DMS79 (cell line): ENCODE data around the gene CAB39L.

Experiments used
- DNase-seq: peaks from one replicate; lab custom pipeline; 2025; lab: John Stamatoyannopoulos, UW

Gene CAB39L

GRCh38 chr13:49399801-49400472 is 43.9 kb downstream of the CAB39L start:
- no peak for DNase-seq

DNA sequence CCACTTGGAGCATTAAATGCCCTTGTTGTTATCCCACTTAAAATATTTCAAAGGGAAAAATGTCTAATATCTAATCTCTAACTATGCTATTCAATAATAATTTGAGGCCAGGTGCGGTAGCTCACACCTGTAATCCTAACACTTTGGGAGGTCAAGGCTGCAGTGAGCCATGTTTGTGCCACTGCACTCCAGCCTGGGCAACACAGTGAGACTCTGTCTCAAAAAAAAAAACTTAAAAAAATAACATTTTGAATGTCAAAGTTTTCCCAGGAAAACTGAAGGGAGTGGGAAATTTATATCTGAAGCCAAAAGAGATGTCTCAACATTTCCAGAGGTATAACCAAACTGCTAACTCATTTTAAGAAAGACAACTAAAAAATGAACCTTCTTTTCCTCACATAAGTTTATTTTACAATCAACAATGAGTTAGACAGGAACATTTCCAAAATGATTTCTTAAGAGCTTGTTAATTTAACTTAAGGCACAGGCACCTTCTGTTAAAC is 47.9 kb downstream of the CAB39L start:
- no peak for DNase-seq

DNA sequence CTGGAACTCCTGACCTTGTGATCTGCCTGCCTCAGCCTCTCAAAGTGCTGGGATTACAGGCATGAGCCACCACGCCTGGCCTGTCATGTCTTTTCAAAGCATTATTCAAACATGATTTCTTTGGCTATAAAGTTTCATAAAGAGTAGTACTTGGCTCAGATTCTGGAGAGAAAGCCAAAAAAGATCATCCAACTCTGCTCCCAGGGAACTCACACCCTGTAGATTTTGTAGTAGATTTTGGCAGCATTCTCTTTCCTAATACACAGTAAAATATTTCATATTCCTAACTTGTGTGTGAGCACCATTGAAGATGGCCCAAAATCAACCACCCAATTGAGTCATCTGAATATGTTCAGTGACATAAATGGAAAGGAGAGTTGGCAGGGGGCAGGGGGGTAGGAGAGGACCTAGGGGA is 48.4 kb downstream of the CAB39L start:
- DNase-seq = no peak

DNA sequence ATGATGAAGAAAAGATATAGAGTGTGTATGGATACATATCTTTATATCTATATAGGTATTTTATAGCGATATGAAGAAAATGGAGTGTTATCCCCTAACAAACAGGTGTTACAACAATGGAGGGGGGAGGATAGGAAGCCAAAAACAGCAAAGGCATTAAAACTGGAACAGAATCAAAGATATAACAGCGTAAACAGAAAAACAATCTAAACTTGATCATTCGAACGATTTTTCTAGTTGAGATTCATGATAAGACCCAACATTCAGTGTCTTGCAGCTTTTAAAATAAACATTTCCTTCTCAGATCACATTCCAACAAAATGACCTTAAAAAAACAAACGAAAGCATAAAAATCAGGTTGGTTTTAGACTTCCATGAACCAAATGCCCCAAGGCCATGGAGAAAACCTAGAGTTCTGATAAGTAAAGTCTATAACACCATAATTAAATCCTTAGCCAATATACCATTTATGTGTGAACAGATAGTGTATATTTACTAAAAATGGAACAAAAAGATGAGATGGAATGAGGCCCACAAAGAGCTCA is 55.7 kb downstream of the CAB39L start:
- no peak for DNase-seq

- no peak for DNase-seq
Observed at GRCh38 chr13:49386664-49387063, 57.2 kb downstream of the CAB39L start.

GRCh38 chr13:49376121-49376520 is 67.7 kb downstream of the CAB39L start:
- DNase-seq = no peak

DNA sequence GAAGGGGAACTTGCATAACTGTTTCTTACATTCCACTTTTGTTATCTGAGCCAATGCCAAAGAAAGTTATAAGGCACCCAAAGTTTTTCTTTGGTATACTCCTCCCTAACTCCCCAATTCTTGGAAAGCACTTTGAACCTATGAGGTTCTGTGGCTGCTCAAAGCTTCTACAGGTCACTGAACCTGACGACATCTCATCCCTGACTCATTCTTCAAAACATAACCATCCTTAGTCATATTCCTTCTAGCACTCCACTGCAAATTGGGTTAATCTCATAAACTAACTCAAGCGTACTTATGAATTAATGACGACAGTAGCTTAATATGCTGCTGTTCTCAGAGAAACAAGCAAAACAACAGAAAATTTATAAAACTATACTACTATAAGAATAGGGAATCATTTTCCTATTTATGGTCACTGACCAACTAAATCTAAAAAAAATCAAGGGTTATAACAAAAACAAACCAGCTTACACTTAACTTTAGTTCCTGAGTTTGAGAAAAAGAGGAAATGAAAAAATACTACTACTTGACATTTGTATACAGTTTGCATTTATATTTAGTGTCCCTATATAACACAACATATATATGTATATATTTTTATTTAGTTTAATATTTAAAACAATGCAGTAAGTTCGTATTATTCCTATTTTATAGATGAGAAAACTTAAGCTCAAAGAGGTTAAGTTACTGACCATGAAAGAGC is 69.1 kb downstream of the CAB39L start:
- DNase-seq = no peak

- DNase-seq = no peak
Observed at GRCh38 chr13:49373716-49374115, 70.1 kb downstream of the CAB39L start.

DNA sequence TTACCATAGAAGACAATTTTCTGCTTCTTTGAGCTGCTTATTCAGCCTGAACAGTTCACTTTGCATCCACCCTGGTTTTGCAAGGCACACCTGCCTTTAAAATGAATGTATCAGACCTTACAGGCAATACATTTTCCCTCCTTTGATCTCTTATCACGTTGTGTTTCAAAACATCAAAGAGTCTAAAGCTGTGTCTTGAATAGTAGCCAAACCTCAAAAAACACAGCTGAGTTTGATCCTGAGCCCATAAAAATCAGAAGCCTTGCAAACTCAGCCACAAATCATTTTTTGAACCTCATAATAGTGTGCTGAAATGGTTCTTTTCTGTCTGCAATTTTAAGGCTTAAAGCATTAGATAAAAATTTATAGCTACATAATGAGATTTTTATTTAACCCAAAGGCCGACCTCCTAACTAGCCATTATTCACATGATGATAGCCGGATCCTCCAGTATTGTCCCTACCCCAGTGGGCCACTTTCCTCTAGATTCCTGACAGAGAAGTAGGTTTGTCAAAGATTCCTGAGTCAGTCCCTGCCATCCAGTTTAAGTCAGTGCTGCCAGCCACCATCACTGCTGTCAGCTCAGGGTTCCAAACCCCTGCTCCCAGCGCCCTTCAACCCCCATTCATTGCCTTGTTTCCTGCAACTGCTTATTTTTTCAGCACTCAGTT is 71.8 kb downstream of the CAB39L start:
- peak; percentile 86 for DNase-seq

- DNase-seq = peak; percentile 18
Observed at GRCh38 chr13:49370371-49370770, 73.5 kb downstream of the CAB39L start.

GRCh38 chr13:49369866-49370265 is 74.0 kb downstream of the CAB39L start:
- no peak for DNase-seq

DNA sequence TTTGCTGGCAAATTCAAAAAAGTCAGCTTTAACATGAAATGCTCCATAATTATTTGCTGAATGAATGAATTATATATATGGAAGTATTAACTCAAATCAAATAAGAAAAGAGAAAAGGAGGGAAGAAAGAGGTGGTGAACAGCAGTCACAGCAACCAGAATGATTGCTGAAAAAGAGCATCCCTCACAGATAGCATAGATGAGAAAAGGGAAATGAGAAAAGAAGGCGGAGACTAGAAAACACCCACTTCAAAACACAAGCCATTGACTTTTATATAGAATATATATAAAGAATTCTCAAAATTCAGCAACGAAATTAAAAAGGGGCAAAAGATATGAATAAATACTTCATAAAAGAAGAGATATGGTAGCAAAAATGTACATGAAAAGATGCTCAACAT is 75.2 kb downstream of the CAB39L start:
- DNase-seq = no peak

GRCh38 chr13:49367640-49368422 is 76.0 kb downstream of the CAB39L start:
- DNase-seq = no peak

- DNase-seq = no peak
Observed at GRCh38 chr13:49366841-49367240, 77.0 kb downstream of the CAB39L start.

- no peak for DNase-seq
Observed at GRCh38 chr13:49357694-49358093, 86.2 kb downstream of the CAB39L start.

- no peak for DNase-seq
Observed at GRCh38 chr13:49356223-49356622, 87.6 kb downstream of the CAB39L start.

DNA sequence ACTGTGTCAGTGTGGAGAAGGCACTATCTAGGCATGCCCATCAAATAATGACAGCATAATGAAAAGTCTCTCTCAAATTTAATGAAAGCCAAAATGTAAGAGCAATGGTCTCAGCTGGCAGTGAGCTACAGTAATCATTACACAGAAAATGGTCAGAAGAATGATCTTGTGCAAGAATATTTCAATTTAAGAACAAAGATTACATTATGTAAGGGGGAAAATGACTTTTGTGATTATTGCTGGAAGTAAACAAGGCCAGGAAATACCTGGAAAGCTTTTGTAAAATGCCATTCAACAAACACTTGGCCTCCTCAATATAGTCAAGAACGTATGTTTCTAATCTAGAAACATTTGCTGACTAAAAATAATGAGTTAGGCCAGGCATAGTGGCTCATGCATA is 89.1 kb downstream of the CAB39L start:
- DNase-seq = no peak

DNA sequence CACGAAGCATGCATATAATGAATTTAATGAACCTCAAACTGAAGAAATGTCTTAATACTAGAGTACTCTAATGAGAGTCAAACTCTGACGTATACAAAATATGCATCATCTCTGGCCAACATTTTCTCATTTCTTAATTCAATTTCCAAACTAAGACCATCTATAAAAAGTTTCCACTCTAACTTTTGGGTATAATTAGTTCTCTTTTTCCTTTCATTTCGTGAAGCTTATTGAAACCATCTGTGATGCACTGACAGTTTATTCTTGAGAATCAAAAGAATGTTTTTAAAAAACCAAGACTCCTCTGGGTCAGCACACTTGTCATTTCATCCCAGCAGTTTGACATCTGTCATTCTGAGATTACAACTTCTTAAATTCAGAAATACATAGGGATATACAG is 90.0 kb downstream of the CAB39L start:
- no peak for DNase-seq

GRCh38 chr13:49351871-49352270 is 92.0 kb downstream of the CAB39L start:
- DNase-seq = no peak

GRCh38 chr13:49348751-49349150 is 95.1 kb downstream of the CAB39L start:
- DNase-seq = no peak

DNA sequence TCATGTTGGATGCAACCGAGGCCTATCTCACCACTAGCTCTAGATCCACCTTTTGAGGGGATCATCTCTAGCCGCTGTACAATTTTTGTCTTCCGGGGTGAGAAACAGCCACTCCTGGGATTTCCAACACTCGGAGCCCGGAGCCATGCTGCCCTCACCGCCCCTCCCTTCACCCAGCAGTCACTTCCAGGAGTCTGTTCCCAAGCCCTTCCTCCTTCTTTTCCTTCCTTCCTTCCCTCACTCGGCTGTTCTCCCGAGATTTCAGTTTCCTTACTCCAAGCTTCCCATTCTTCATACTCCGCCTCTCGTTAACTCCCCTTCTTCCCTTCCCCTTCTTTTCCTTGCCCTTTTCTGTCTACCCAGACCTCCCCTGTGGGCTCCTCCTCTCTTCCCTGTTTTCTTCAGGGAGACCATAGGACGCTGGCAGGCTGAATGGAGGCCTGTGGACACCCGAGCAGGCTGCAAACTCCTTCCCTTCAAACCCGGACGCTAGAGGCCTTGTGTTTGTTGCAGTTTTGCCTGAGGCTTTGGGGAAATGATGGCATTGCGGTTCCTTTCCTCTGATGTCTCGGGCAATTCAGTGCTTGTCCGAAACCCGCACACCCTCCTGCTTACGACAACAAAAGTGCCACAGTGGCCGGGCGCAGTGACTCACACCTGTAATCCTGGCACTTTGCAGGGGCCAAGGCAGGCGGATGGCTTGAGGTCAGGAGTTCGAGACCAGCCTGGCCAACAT is 96.0 kb downstream of the CAB39L start:
- no peak for DNase-seq
